ACC112 (cell line): ENCODE data around the gene RHCE.
"Not testable (repeated sequence)": the region's sequence is repeated elsewhere in the genome, so short reads cannot be mapped to it uniquely, and the experiment has no call there.

ENCODE experiments used
- H2AFZ ChIP-seq: fragments of 200-600 bp; sonication (generic); one replicate; pipeline ENCODE4 v1.6.0; 2017; ENCODE audit warnings: antibody characterized with exemption, low read length; ENCODE audit not compliant: unreplicated experiment
- H3K27ac ChIP-seq: fragments of 200-600 bp; sonication (generic); 2 replicates; pipeline ENCODE4 v1.5.1; 2014; ENCODE audit warnings: low read depth, mild to moderate bottlenecking, antibody characterized with exemption, low read length, moderate library complexity
- H3K27me3 ChIP-seq: fragments of 200-600 bp; sonication (generic); 2 replicates; pipeline ENCODE4 v1.6.1; 2014; ENCODE audit warnings: mild to moderate bottlenecking, antibody characterized with exemption, low read length, moderate library complexity, mixed read lengths; ENCODE audit not compliant: insufficient read depth
- H3K36me3 ChIP-seq: fragments of 200-600 bp; sonication (generic); 2 replicates; pipeline ENCODE4 v1.6.1; 2016; ENCODE audit warnings: mild to moderate bottlenecking, antibody characterized with exemption, low read length, moderate library complexity, mixed read lengths; ENCODE audit not compliant: insufficient read depth
- H3K4me1 ChIP-seq: fragments of 200-600 bp; sonication (generic); one replicate; pipeline ENCODE4 v1.6.1; 2016; ENCODE audit warnings: low read length, mixed read lengths; ENCODE audit not compliant: insufficient read depth, unreplicated experiment, control insufficient read depth
- H3K4me3 ChIP-seq: fragments of 200-600 bp; sonication (generic); 2 replicates; pipeline ENCODE4 v1.5.1; 2014; ENCODE audit warnings: mild to moderate bottlenecking, low read depth, low read length
- H3K79me2 ChIP-seq: fragments of 200-600 bp; sonication (generic); one replicate; pipeline ENCODE4 v1.6.0; 2016; ENCODE audit warnings: low read length; ENCODE audit not compliant: control insufficient read depth, unreplicated experiment, insufficient read depth

The RHCE gene

GRCh38 chr1:25324407-25324806 is 96.2 kb downstream of the RHCE start:
- H3K27ac ChIP-seq, H3K27me3 ChIP-seq, H3K4me3 ChIP-seq, H2AFZ ChIP-seq, H3K36me3 ChIP-seq, H3K4me1 ChIP-seq, H3K79me2 ChIP-seq: not testable (repeated sequence)

GRCh38 chr1:25322127-25322526 is 98.5 kb downstream of the RHCE start:
- H3K79me2 ChIP-seq, H2AFZ ChIP-seq: not testable (repeated sequence)

DNA sequence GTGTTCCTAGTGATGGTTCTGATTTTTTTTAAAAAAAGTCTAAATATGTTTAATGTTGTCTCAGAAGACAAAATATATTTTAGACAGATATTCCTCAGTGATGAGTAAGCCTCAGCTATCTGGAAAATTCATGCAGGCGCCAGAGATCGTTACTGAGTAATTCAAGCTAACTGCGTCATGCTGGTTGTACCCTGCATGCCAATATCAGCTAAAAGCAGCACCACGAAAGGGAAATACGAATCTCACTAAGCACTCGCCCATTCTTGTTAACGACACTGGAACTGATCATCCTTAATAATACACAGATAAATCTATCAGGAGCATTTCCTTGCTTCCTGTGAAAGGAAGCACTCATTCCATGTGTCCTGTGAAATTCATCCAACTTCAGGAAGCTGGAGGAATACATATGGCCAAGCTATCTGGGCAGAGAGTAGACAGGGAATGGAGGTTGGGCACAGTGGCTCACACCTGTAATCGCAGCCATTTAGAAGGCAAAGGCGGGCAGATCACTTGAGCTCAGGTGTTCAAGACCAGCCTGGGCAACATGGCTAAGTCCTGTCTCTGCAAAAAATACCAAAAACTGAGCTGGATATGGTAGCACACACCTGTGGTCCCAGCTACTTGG is 100.2 kb downstream of the RHCE start:
- H3K27me3 ChIP-seq, H3K4me3 ChIP-seq, H3K79me2 ChIP-seq, H2AFZ ChIP-seq, H3K36me3 ChIP-seq, H3K4me1 ChIP-seq: not testable (repeated sequence)
- peak overlapping the region; percentile 97 for H3K27ac ChIP-seq

More at GRCh38 chr1:25322127-25322526, 98.5 kb downstream of the RHCE start:
- not testable (repeated sequence) for H3K36me3 ChIP-seq, H3K4me3 ChIP-seq, H3K4me1 ChIP-seq, H3K27ac ChIP-seq, H3K27me3 ChIP-seq

- not testable (repeated sequence) for H2AFZ ChIP-seq, H3K4me1 ChIP-seq, H3K27me3 ChIP-seq, H3K27ac ChIP-seq, H3K4me3 ChIP-seq, H3K36me3 ChIP-seq, H3K79me2 ChIP-seq
Measured at GRCh38 chr1:25312806-25313470, 107.7 kb downstream of the RHCE start.
